K562 (cell line): ENCODE measurements around the gene GGCT. TPM values are rescaled to one million over a fixed set of nuclear protein-coding genes. Genes with fewer than 3 reads are reported as not detected.

Experiments
- ATAC-seq: fragments of 200-7000 bp; cut with Tn5 transposase; 3 replicates; pipeline ENCODE4 v1.9.1; 2020; ENCODE audit warnings: moderate library complexity
- BruUV-seq: library from RNA; stranded (reverse); fragments of 400-500 nt; replicated peaks from 2 replicates; lab custom pipeline; 2021; lab: Mats Ljungman, UMichigan
- CTCF ChIA-PET: fragments of 300-600 bp; formaldehyde crosslinking; extraction: SDS; loops from one replicate; lab custom pipeline; 2021; ENCODE audit warnings: low intra/inter-chr PET ratio; lab: Yijun Ruan, JAX
- POLR2A ChIA-PET: fragments of 300-600, 350-650 bp; sonication (Branson Sonifier 250); formaldehyde crosslinking; extraction: SDS; loops from one replicate; lab custom pipeline; 2021; ENCODE audit warnings: antibody characterized with exemption, inconsistent platforms; lab: Yijun Ruan, JAX
- DNase-seq, 4 experiments: peaks; one replicate each; pipeline versions ENCODE4 v3.0.0 to v3.0.0-alpha.2; 2011 to 2018; ENCODE audit warnings: low spot score in 3 of 4, mixed read lengths in 3 of 4; ENCODE audit errors: extremely low read depth in 1 of 4
- FAIRE-seq: peaks from 2 replicates; lab custom pipeline; 2011; peaks lifted over from hg19 to GRCh38; lab: Jason Lieb, UNC
- H2AFZ ChIP-seq: 2 replicates; pipeline ENCODE4 v1.6.0; 2011; ENCODE audit warnings: low read depth, low read length, control low read depth, inconsistent platforms
- H3K27ac ChIP-seq: fragments of 200-600 bp; 3 replicates; pipeline ENCODE4 v1.8.0; 2011; ENCODE audit warnings: low read depth, mild to moderate bottlenecking, control low read depth, inconsistent platforms, low read length, moderate library complexity, mixed read lengths; ENCODE audit errors: extremely low read depth
- H3K27me3 ChIP-seq, 2 experiments: fragments of 300-600 bp in 1 of 2; 2 replicates in 1 of 2; 3 replicates in 1 of 2; pipeline versions ENCODE4 v1.6.0 to v1.8.0; 2011; ENCODE audit warnings: inconsistent platforms in 2 of 2, low read length in 2 of 2, mild to moderate bottlenecking in 1 of 2, mixed read lengths in 1 of 2, moderate library complexity in 1 of 2; ENCODE audit not compliant: control insufficient read depth in 2 of 2, insufficient read depth in 2 of 2
- H3K36me3 ChIP-seq: fragments of 300-600 bp; 3 replicates; pipeline ENCODE4 v1.8.0; 2011; ENCODE audit warnings: mild to moderate bottlenecking, low read length, inconsistent platforms; ENCODE audit not compliant: control insufficient read depth, insufficient read depth
- H3K4me1 ChIP-seq, 2 experiments: fragments of 200-600 bp in 1 of 2; replicated peaks in 1 of 2; 2 replicates in 1 of 2; 3 replicates in 1 of 2; pipeline versions ENCODE4 v1.5.1 to v1.8.0; 2011; ENCODE audit warnings: inconsistent platforms in 2 of 2, low read length in 2 of 2, mild to moderate bottlenecking in 1 of 2, mixed read lengths in 1 of 2, moderate library complexity in 1 of 2; ENCODE audit not compliant: control insufficient read depth in 2 of 2, insufficient read depth in 2 of 2
- H3K4me2 ChIP-seq: 2 replicates; pipeline ENCODE4 v1.6.1; 2011; ENCODE audit warnings: low read length, control low read depth, inconsistent platforms, mixed read lengths; ENCODE audit not compliant: insufficient read depth
- H3K4me3 ChIP-seq: fragments of 200-600 bp; sonication (generic), shearing (Covaris generic); 2 replicates; pipeline ENCODE4 v1.5.1; 2016; ENCODE audit warnings: control low read depth, inconsistent platforms
- H3K79me2 ChIP-seq: fragments of 200-600 bp; 3 replicates; pipeline ENCODE4 v1.8.0; 2011; ENCODE audit warnings: low read length, inconsistent platforms; ENCODE audit not compliant: control insufficient read depth, insufficient read depth
- H3K9ac ChIP-seq, 2 experiments: 2 replicates each; pipeline versions ENCODE4 v1.6.0 to v1.6.1; 2011; ENCODE audit warnings: low read depth in 2 of 2, low read length in 2 of 2, control low read depth in 1 of 2, inconsistent platforms in 1 of 2, mild to moderate bottlenecking in 1 of 2, mixed read lengths in 1 of 2; ENCODE audit not compliant: insufficient read depth in 1 of 2
- H3K9me1 ChIP-seq: one replicate; pipeline ENCODE4 v1.6.0; 2011; ENCODE audit warnings: inconsistent platforms, mild to moderate bottlenecking, low read length, moderate library complexity; ENCODE audit not compliant: control insufficient read depth, insufficient read depth
- H3K9me3 ChIP-seq: replicated peaks from 2 replicates; pipeline ENCODE4 v1.5.1; 2011; ENCODE audit warnings: low read depth, low read length, inconsistent platforms; ENCODE audit not compliant: control insufficient read depth, insufficient read depth
- H4K20me1 ChIP-seq: replicated peaks from 2 replicates; pipeline ENCODE4 v1.6.1; 2011; ENCODE audit warnings: low read length, inconsistent platforms, mixed read lengths; ENCODE audit not compliant: control insufficient read depth, insufficient read depth
- ESRRB ChIP-seq: fragments of 250-450 bp; sonication (Bioruptor Pico); IDR thresholded peaks from 2 replicates; pipeline ENCODE4 v1.5.0; 2020; ENCODE audit warnings: mild to moderate bottlenecking, moderate library complexity, borderline replicate concordance
- KLF16 ChIP-seq: IDR thresholded peaks from 2 replicates; pipeline ENCODE4 v1.6.1; 2016; ENCODE audit warnings: antibody characterized with exemption
- MECOM ChIP-seq: fragments of 250-450 bp; sonication (Bioruptor Pico); IDR thresholded peaks from 2 replicates; pipeline ENCODE4 v1.8.0; 2022; ENCODE audit warnings: inconsistent platforms
- MYNN ChIP-seq, 2 experiments: sonication (generic); formaldehyde crosslinking in 1 of 2; IDR thresholded peaks; 2 replicates each; pipeline versions ENCODE4 v1.5.0 to v1.6.1; 2016 to 2020; ENCODE audit warnings: antibody characterized with exemption in 1 of 2, missing genetic modification reagents in 1 of 2
- NR2C1 ChIP-seq, 2 experiments: fragments of 450-650 bp; IDR thresholded peaks; 2 replicates each; pipeline ENCODE4 v1.6.1; 2017; ENCODE audit warnings: mild to moderate bottlenecking in 2 of 2, antibody characterized with exemption in 1 of 2, inconsistent platforms in 1 of 2, missing compliant biosample characterization in 1 of 2, missing genetic modification characterization in 1 of 2
- RB1 ChIP-seq: fragments of 450-650 bp; IDR thresholded peaks from 2 replicates; pipeline ENCODE4 v1.6.1; 2017; ENCODE audit warnings: low read depth, mild to moderate bottlenecking
- SIN3A ChIP-seq, 2 experiments: fragments of 150-350 bp in 1 of 2; IDR thresholded peaks; 2 replicates each; pipeline ENCODE4 v1.6.1; 2011 to 2016; ENCODE audit warnings: borderline replicate concordance in 2 of 2, low read depth in 2 of 2, low read length in 2 of 2, mild to moderate bottlenecking in 2 of 2, moderate library complexity in 2 of 2; ENCODE audit not compliant: control insufficient read depth in 1 of 2
- YY1 ChIP-seq, 3 experiments: IDR thresholded peaks; 2 replicates each; pipeline ENCODE4 v1.6.1; 2011; ENCODE audit warnings: low read length in 2 of 3, mild to moderate bottlenecking in 2 of 3, moderate library complexity in 2 of 3, borderline replicate concordance in 1 of 3, control low read depth in 1 of 3, low read depth in 1 of 3; ENCODE audit not compliant: insufficient read depth in 3 of 3, insufficient replicate concordance in 2 of 3, control insufficient read depth in 1 of 3, insufficient read length in 1 of 3; ENCODE audit errors: extremely low read depth in 1 of 3
- ZNF133 ChIP-seq: fragments of 250-450 bp; sonication (Bioruptor Pico); IDR thresholded peaks from 2 replicates; pipeline ENCODE4 v1.4.0; 2020; ENCODE audit warnings: mild to moderate bottlenecking
- ZNF695 ChIP-seq: fragments of 450-650 bp; formaldehyde crosslinking; IDR thresholded peaks from 2 replicates; pipeline ENCODE4 v1.4.0; 2020; ENCODE audit warnings: mild to moderate bottlenecking, moderate library complexity
- WGBS: fragments of 100-300 bp; shearing (Covaris generic); methylation state at CpG from one replicate; pipeline ENCODE4 v1.1.6; 2016; ENCODE audit warnings: low coverage, mixed read lengths; ENCODE audit not compliant: insufficient coverage; ENCODE audit errors: missing lambda C conversion rate; 5-methylcytosine and 5-hydroxymethylcytosine counted together
- in situ Hi-C: fragments of 300-500 bp; cut with MboI; formaldehyde crosslinking; loops from 4 replicates; pipeline ENCODE4 v1.15.0; 2018; ENCODE audit warnings: inconsistent platforms, mixed read lengths
- intact Hi-C: fragments of 100-400 bp; cut with micrococcal nuclease; formaldehyde crosslinking; loops from 2 replicates; pipeline ENCODE4 v1.14.2; 2022
- polyA plus RNA-seq, 8 experiments: library from polyadenylated mRNA; depleted of rRNA in 4 of 8; stranded (reverse) in 5 of 8; unstranded in 3 of 8; fragments of >200 nt; fragmentation: Nextera tagmentation in 2 of 8; fragmentation: Illumina TruSeq in 1 of 8; extraction: Ambion mirVana in 2 of 8; extraction: Trizol in 1 of 8; gene quantifications; 2 replicates each; pipeline versions ENCODE4 v1.2.1 to v1.2.3, GENCODE V29; 2011 to 2014; ENCODE audit warnings: inconsistent platforms in 1 of 8, missing spikeins in 1 of 8
- total RNA-seq, 7 experiments: library from RNA; depleted of rRNA in 6 of 7; stranded (reverse); fragments of >200 nt in 6 of 7; fragmentation: Illumina TruSeq in 2 of 7; extraction: Trizol in 2 of 7; gene quantifications; 2 replicates each; pipeline versions ENCODE4 v1.2.1 to v1.2.3, GENCODE V29; 2011 to 2021; ENCODE audit warnings: low replicate concordance in 1 of 7
- TF ChIP-seq, protein P1 (sequence below): fragments of 250-450 bp; sonication (Bioruptor Pico); IDR thresholded peaks from 2 replicates; pipeline ENCODE4 v1.4.0; 2020; ENCODE audit warnings: mild to moderate bottlenecking
- TF ChIP-seq, protein P2 (sequence below): fragments of 250-450 bp; sonication (Bioruptor Pico); IDR thresholded peaks from 2 replicates; pipeline ENCODE4 v1.5.0; 2021
- TF ChIP-seq, protein P3 (sequence below): fragments of 450-650 bp; IDR thresholded peaks from 2 replicates; pipeline ENCODE4 v1.6.1; 2017; ENCODE audit warnings: mild to moderate bottlenecking, moderate library complexity
- TF ChIP-seq, protein P4 (sequence below): fragments of 250-450 bp; sonication (Bioruptor Pico); IDR thresholded peaks from 2 replicates; pipeline ENCODE4 v1.9.0; 2021; ENCODE audit warnings: mild to moderate bottlenecking, inconsistent platforms

The GGCT gene
- total and polyA plus RNA-seq, 9 of the 15 experiments (the other 6 are each of a cell fraction or from before 2014, with no cell fraction given) = 79.0 to 349 (median 136) TPM

DNA sequence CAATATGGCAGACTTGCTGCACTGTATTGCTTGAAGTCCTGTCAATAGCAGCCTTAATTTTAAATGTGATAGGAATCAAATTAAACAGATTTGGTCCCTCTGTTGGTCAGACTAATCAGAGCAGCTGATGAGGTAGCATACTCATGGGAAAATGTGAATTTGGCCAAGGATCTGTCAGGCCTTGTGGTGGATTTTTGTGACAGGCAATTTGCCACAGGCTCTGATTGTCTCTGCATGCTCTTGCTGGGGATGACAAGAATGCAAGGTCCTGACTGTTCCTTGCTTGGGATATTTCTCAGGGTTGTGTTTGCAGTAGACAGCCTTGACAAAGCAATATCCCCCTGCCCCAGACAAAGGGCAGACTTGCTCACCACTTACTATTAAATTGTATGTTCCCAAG lies 48.5 kb upstream of the GGCT start (continued):
- TF ChIP-seq, protein P1, sequence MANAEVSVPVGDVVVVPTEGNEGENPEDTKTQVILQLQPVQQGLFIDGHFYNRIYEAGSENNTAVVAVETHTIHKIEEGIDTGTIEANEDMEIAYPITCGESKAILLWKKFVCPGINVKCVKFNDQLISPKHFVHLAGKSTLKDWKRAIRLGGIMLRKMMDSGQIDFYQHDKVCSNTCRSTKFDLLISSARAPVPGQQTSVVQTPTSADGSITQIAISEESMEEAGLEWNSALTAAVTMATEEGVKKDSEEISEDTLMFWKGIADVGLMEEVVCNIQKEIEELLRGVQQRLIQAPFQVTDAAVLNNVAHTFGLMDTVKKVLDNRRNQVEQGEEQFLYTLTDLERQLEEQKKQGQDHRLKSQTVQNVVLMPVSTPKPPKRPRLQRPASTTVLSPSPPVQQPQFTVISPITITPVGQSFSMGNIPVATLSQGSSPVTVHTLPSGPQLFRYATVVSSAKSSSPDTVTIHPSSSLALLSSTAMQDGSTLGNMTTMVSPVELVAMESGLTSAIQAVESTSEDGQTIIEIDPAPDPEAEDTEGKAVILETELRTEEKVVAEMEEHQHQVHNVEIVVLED = no peak
- TF ChIP-seq, protein P2, sequence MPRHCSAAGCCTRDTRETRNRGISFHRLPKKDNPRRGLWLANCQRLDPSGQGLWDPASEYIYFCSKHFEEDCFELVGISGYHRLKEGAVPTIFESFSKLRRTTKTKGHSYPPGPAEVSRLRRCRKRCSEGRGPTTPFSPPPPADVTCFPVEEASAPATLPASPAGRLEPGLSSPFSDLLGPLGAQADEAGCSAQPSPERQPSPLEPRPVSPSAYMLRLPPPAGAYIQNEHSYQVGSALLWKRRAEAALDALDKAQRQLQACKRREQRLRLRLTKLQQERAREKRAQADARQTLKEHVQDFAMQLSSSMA = no peak
- TF ChIP-seq ZNF695 (CRISPR knock-in tag) (no peak), YY1 (IDR thresholded peaks at IDR 0.05; ENCODE audit: borderline replicate concordance in 1 of 3, control insufficient read depth in 1 of 3, extremely low read depth in 1 of 3, insufficient read depth in 3 of 3, insufficient read length in 1 of 3, insufficient replicate concordance in 2 of 3, low read depth in 1 of 3, low read length in 2 of 3) (no peak), MYNN (IDR thresholded peaks at IDR 0.05) (no peak), MYNN (CRISPR knock-in tag; IDR thresholded peaks at IDR 0.05) (no peak)

DNA sequence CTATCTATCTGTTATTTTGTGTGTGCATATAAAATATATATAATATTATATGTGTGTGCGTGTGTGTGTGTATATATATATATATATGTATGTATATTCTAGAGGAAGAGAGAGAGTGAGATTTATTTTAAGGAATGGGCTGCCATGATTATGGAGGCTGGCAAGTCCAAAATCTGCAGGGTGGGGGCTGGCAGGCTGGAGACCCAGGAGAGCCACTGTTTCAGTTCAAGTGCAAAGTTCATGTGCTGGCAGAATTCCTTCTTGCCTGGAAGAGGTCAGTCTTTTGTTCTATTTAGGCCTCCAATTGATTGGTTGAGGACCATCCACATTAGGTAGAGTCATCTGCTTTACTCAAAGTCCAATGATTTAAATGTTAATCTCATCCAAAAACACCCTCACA lies 47.7 kb upstream of the GGCT start:
- intact Hi-C loops = no loop called here
- TF ChIP-seq, protein P3, sequence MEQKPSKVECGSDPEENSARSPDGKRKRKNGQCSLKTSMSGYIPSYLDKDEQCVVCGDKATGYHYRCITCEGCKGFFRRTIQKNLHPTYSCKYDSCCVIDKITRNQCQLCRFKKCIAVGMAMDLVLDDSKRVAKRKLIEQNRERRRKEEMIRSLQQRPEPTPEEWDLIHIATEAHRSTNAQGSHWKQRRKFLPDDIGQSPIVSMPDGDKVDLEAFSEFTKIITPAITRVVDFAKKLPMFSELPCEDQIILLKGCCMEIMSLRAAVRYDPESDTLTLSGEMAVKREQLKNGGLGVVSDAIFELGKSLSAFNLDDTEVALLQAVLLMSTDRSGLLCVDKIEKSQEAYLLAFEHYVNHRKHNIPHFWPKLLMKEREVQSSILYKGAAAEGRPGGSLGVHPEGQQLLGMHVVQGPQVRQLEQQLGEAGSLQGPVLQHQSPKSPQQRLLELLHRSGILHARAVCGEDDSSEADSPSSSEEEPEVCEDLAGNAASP = no peak
- TF ChIP-seq RB1 (no peak), ZNF133 (CRISPR knock-in tag) (no peak), NR2C1 (IDR thresholded peaks at IDR 0.05) (no peak), NR2C1 (tag; IDR thresholded peaks at IDR 0.05) (no peak), KLF16 (no peak), MECOM (CRISPR knock-in tag) (no peak), ESRRB (no peak), SIN3A (IDR thresholded peaks at IDR 0.05; ENCODE audit: borderline replicate concordance in 2 of 2, control insufficient read depth in 1 of 2, low read depth in 2 of 2, low read length in 2 of 2) (no peak)
- TF ChIP-seq, protein P4, sequence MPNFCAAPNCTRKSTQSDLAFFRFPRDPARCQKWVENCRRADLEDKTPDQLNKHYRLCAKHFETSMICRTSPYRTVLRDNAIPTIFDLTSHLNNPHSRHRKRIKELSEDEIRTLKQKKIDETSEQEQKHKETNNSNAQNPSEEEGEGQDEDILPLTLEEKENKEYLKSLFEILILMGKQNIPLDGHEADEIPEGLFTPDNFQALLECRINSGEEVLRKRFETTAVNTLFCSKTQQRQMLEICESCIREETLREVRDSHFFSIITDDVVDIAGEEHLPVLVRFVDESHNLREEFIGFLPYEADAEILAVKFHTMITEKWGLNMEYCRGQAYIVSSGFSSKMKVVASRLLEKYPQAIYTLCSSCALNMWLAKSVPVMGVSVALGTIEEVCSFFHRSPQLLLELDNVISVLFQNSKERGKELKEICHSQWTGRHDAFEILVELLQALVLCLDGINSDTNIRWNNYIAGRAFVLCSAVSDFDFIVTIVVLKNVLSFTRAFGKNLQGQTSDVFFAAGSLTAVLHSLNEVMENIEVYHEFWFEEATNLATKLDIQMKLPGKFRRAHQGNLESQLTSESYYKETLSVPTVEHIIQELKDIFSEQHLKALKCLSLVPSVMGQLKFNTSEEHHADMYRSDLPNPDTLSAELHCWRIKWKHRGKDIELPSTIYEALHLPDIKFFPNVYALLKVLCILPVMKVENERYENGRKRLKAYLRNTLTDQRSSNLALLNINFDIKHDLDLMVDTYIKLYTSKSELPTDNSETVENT (CRISPR knock-in tag) = no peak

More for the DNA sequence above, 47.7 kb upstream of the GGCT start:
- Histone ChIP-seq H2AFZ (no peak overlapping the region), H3K9me1 (no peaks in the 10 kb centered on the region), H3K36me3 (no peaks in the 10 kb centered on the region), H3K79me2 (no peaks in the 10 kb centered on the region), H3K4me2 (no peak overlapping the region), H3K4me1 (peaks cover 0 to 10% of the 10 kb centered on the region in 2 experiments; a peak in 3 of 5 replicates), H3K27me3 (no peaks in the 10 kb centered on the region), H4K20me1 (no peaks in the 10 kb centered on the region; the same call in 1 of the 2 replicates), H3K4me3 (no peak overlapping the region), H3K27ac (no peak overlapping the region), H3K9ac (no peak overlapping the region), H3K9me3 (no peaks in the 10 kb centered on the region)
- ChIA-PET CTCF (no interaction called here), POLR2A (interaction anchor here (0.7 kb wide), 1 partner anchor 76 kb away, joined by 3 read pairs; no protein-coding TSS in a partner anchor)
- FAIRE-seq = no peak
- no TSS peak for BruUV-seq
- 32% methylated on average over 1 of the region's 1 CpG for WGBS
- no peak for DNase-seq
- in situ Hi-C loops = no loop called here
- no peak for ATAC-seq
